Stimulated activated CD4-positive, alpha-beta T cell treated with anti-CD3 and anti-CD28 coated beads, Interleukin-12 subunit alpha, Interleukin-12 subunit beta, amount 100 ng/mL, for 48 hours (primary cell): Measurements from ENCODE around the gene CTDSP1.

Experiments
- DNase-seq, 3 donors: peaks; one replicate each; pipeline ENCODE4 v3.0.0-alpha.2; 2020; ENCODE audit warnings: low read depth in 2 of 3, low spot score in 1 of 3

Gene CTDSP1

GRCh38 chr2:218422403-218423086 lies 22.9 kb downstream of the CTDSP1 start:
- no peak for DNase-seq

GRCh38 chr2:218423584-218423983 lies 23.9 kb downstream of the CTDSP1 start:
- no peak for DNase-seq

- no peak for DNase-seq
Measured at GRCh38 chr2:218425531-218425930, 25.9 kb downstream of the CTDSP1 start.

GRCh38 chr2:218427741-218428140 lies 28.1 kb downstream of the CTDSP1 start:
- no peak for DNase-seq

- DNase-seq = no peak
Measured at GRCh38 chr2:218428846-218429558, 29.3 kb downstream of the CTDSP1 start.

- DNase-seq = no peak
Measured at GRCh38 chr2:218429911-218430692, 30.4 kb downstream of the CTDSP1 start.

- no peak for DNase-seq
Measured at GRCh38 chr2:218430721-218431120, 31.1 kb downstream of the CTDSP1 start.

- DNase-seq = no peak
Measured at GRCh38 chr2:218431878-218432277, 32.2 kb downstream of the CTDSP1 start.

- no peak for DNase-seq
Measured at GRCh38 chr2:218432676-218433365, 33.2 kb downstream of the CTDSP1 start.

GRCh38 chr2:218434456-218434855 lies 34.8 kb downstream of the CTDSP1 start:
- no peak for DNase-seq

GRCh38 chr2:218435003-218435982 lies 35.6 kb downstream of the CTDSP1 start:
- no peak for DNase-seq

- DNase-seq = no peak
Measured at GRCh38 chr2:218436992-218437391, 37.3 kb downstream of the CTDSP1 start.

GRCh38 chr2:218437969-218438368 lies 38.3 kb downstream of the CTDSP1 start:
- DNase-seq = no peak

- DNase-seq = no peak
Measured at GRCh38 chr2:218438596-218438995, 38.9 kb downstream of the CTDSP1 start.

GRCh38 chr2:218444692-218445357 lies 45.2 kb downstream of the CTDSP1 start:
- DNase-seq = no peak

- DNase-seq = no peak
Measured at GRCh38 chr2:218445602-218446001, 45.9 kb downstream of the CTDSP1 start.

GRCh38 chr2:218446547-218446946 lies 46.9 kb downstream of the CTDSP1 start:
- DNase-seq = no peak

GRCh38 chr2:218447072-218447471 lies 47.4 kb downstream of the CTDSP1 start:
- DNase-seq = no peak

GRCh38 chr2:218448934-218449333 lies 49.3 kb downstream of the CTDSP1 start:
- no peak for DNase-seq

GRCh38 chr2:218452079-218452478 lies 52.4 kb downstream of the CTDSP1 start:
- no peak for DNase-seq
